ENCODE measurements around the gene NR2C2. TPM values are rescaled to one million over a fixed set of nuclear protein-coding genes. Genes with fewer than 3 reads are reported as not detected.

NR2C2 gene
- polyA plus RNA-seq, 1 experiment: 17.9 TPM

DNA sequence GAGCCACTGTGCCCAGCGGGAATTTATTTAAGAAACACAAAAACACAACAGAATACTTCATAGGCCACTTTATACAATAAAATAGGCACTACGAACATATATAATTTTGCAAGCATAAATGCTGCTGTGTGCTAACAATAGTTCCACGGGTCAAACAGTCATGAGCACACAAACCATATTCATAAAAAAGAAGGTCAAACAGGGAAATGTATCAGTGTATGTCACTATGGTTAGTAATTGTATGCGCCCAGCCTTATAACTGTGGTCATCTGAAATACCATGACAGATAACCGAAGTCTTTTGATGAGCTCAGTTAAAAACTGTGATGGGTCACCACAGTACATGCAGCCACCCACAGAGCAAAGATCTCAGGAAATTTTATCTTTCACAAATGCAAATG lies 38.1 kb upstream of the NR2C2 start:
- POLR2A ChIA-PET: no interaction called here
- CTCF ChIA-PET: interaction anchor here (0.6 to 1.0 kb wide), 2 partner anchors 13 to 289 kb away, joined by 3 to 4 read pairs; no protein-coding TSS in a partner anchor
- no peak overlapping the region for H3K4me3 ChIP-seq (ENCODE audit: low read depth, low read length)
- DNase-seq (ENCODE audit: low read depth): no peak
- H3K27me3 ChIP-seq (ENCODE audit: control insufficient read depth, insufficient read depth, low read length): peaks cover 3% of the 10 kb centered on the region; the same call in 1 of the 2 replicates
- H3K36me3 ChIP-seq (ENCODE audit: control insufficient read depth, insufficient read depth, low read length): no peaks in the 10 kb centered on the region
- TF ChIP-seq CTCF (IDR thresholded peaks at IDR 0.05; ENCODE audit: insufficient read depth, low read depth, low read length): no peak

- Histone ChIP-seq H3K36me3 (ENCODE audit: control insufficient read depth, insufficient read depth, low read length) (no peaks in the 10 kb centered on the region), H3K4me3 (ENCODE audit: low read depth, low read length) (no peak overlapping the region), H3K27me3 (ENCODE audit: control insufficient read depth, insufficient read depth, low read length) (peaks cover 3% of the 10 kb centered on the region; the same call in 1 of the 2 replicates)
- CTCF ChIA-PET: interaction anchor here (1.4 kb wide), 1 partner anchor 14 kb away, joined by 3 read pairs; no protein-coding TSS in a partner anchor
- no peak for DNase-seq (ENCODE audit: low read depth)
- no peak for TF ChIP-seq CTCF (IDR thresholded peaks at IDR 0.05; ENCODE audit: insufficient read depth, low read depth, low read length)
- POLR2A ChIA-PET: no interaction called here
Observed at GRCh38 chr3:14911651-14912050, 35.7 kb upstream of the NR2C2 start.

- ChIA-PET CTCF (interaction anchor here (0.7 to 1.0 kb wide), 4 partner anchors 9 to 1256 kb away, joined by 3 to 4 read pairs (median 4); partner anchors contain the start of gene RBSN), POLR2A (no interaction called here)
- no peak for TF ChIP-seq CTCF (IDR thresholded peaks at IDR 0.05; ENCODE audit: insufficient read depth, low read depth, low read length)
- Histone ChIP-seq H3K27me3 (ENCODE audit: control insufficient read depth, insufficient read depth, low read length) (peaks cover 3% of the 10 kb centered on the region; the same call in 1 of the 2 replicates), H3K4me3 (ENCODE audit: low read depth, low read length) (no peak overlapping the region), H3K36me3 (ENCODE audit: control insufficient read depth, insufficient read depth, low read length) (no peaks in the 10 kb centered on the region)
- no peak for DNase-seq (ENCODE audit: low read depth)
Observed at GRCh38 chr3:14913071-14913925, 34.1 kb upstream of the NR2C2 start.

- ChIA-PET POLR2A (no interaction called here), CTCF (interaction anchor here (0.8 kb wide), 1 partner anchor 10 kb away, joined by 3 read pairs; no protein-coding TSS in a partner anchor)
- no peak for DNase-seq (ENCODE audit: low read depth)
- Histone ChIP-seq H3K27me3 (ENCODE audit: control insufficient read depth, insufficient read depth, low read length) (peaks cover 3% of the 10 kb centered on the region; the same call in 1 of the 2 replicates), H3K4me3 (ENCODE audit: low read depth, low read length) (no peak overlapping the region), H3K36me3 (ENCODE audit: control insufficient read depth, insufficient read depth, low read length) (no peaks in the 10 kb centered on the region)
- no peak for TF ChIP-seq CTCF (IDR thresholded peaks at IDR 0.05; ENCODE audit: insufficient read depth, low read depth, low read length)
Observed at GRCh38 chr3:14913926-14914778, 33.2 kb upstream of the NR2C2 start.

GRCh38 chr3:14914779-14915117 lies 32.6 kb upstream of the NR2C2 start:
- peaks cover 3% of the 10 kb centered on the region; the same call in 1 of the 2 replicates for H3K27me3 ChIP-seq (ENCODE audit: control insufficient read depth, insufficient read depth, low read length)
- ChIA-PET CTCF (no interaction called here), POLR2A (no interaction called here)
- no peak for TF ChIP-seq CTCF (IDR thresholded peaks at IDR 0.05; ENCODE audit: insufficient read depth, low read depth, low read length)
- H3K4me3 ChIP-seq (ENCODE audit: low read depth, low read length): no peak overlapping the region
- no peaks in the 10 kb centered on the region for H3K36me3 ChIP-seq (ENCODE audit: control insufficient read depth, insufficient read depth, low read length)
- DNase-seq (ENCODE audit: low read depth): no peak
